Measurements from ENCODE around the gene ALDH18A1. TPM values are rescaled to one million over a fixed set of nuclear protein-coding genes. Genes with fewer than 3 reads are reported as not detected.

The ALDH18A1 gene
- total and polyA plus RNA-seq, 2 experiments from 2014 or later = 92.4 to 121 TPM

GRCh38 chr10:95569368-95569767 lies 87.1 kb downstream of the ALDH18A1 start:
- in situ Hi-C loops (cut with MboI) = no loop called here
- no peak overlapping the region for H3K4me2 ChIP-seq (ENCODE audit: unreplicated experiment)
- peaks cover 17% of the 10 kb centered on the region; the same call in 1 of the 2 replicates for H3K27me3 ChIP-seq (replicated peaks; ENCODE audit: insufficient read depth)
- H3K79me2 ChIP-seq (ENCODE audit: insufficient read depth) = no peaks in the 10 kb centered on the region
- H4K20me1 ChIP-seq (ENCODE audit: insufficient read depth) = no peaks in the 10 kb centered on the region
- H3K9ac ChIP-seq = no peak overlapping the region
- H3K9me2 ChIP-seq (ENCODE audit: insufficient read depth) = no peaks in the 10 kb centered on the region
- peak; percentile 50 for DNase-seq
- no peak overlapping the region for H3K4me3 ChIP-seq
- H3K27ac ChIP-seq = no peak overlapping the region
- no peaks in the 10 kb centered on the region for H3K9me3 ChIP-seq (ENCODE audit: low read depth)
- no peak overlapping the region for H2AFZ ChIP-seq
- no peaks in the 10 kb centered on the region for H3K4me1 ChIP-seq (ENCODE audit: insufficient read depth)
- no peak for TF ChIP-seq EZH2phosphoT487 (IDR thresholded peaks at IDR 0.05; ENCODE audit: insufficient read depth, low read depth)
- no peak for TF ChIP-seq EZH2 (IDR thresholded peaks at IDR 0.05; ENCODE audit: insufficient read depth, poor library complexity, severe bottlenecking)
- H3K36me3 ChIP-seq (ENCODE audit: low read depth) = no peaks in the 10 kb centered on the region
- H3F3A ChIP-seq (ENCODE audit: insufficient read depth) = no peaks in the 10 kb centered on the region

GRCh38 chr10:95567903-95568630 lies 88.4 kb downstream of the ALDH18A1 start:
- no peaks in the 10 kb centered on the region for H3K79me2 ChIP-seq (ENCODE audit: insufficient read depth)
- in situ Hi-C loops (cut with MboI) = no loop called here
- no peak overlapping the region for H3K9ac ChIP-seq
- H3K4me2 ChIP-seq (ENCODE audit: unreplicated experiment) = no peak overlapping the region
- H3K27ac ChIP-seq = no peak overlapping the region
- H3K9me2 ChIP-seq (ENCODE audit: insufficient read depth) = no peaks in the 10 kb centered on the region
- 66 to 67% methylated on average over 5 of the region's 5 CpGs for WGBS, 2 experiments (ENCODE audit: low coverage in 1 of 2, low lambda C conversion rate in 2 of 2, missing lambda C conversion rate in 2 of 2)
- no peaks in the 10 kb centered on the region for H3K9me3 ChIP-seq (ENCODE audit: low read depth)
- peak; percentile 24 for DNase-seq
- no peak overlapping the region for H3K4me3 ChIP-seq
- no peaks in the 10 kb centered on the region for H3K36me3 ChIP-seq (ENCODE audit: low read depth)
- peaks cover 8% of the 10 kb centered on the region; the same call in 1 of the 2 replicates for H3K27me3 ChIP-seq (replicated peaks; ENCODE audit: insufficient read depth)
- no peaks in the 10 kb centered on the region for H3K4me1 ChIP-seq (ENCODE audit: insufficient read depth)
- TF ChIP-seq EZH2phosphoT487 (IDR thresholded peaks at IDR 0.05; ENCODE audit: insufficient read depth, low read depth) (no peak), EZH2 (IDR thresholded peaks at IDR 0.05; ENCODE audit: insufficient read depth, poor library complexity, severe bottlenecking) (no peak)
- H2AFZ ChIP-seq = no peak overlapping the region
- H4K20me1 ChIP-seq (ENCODE audit: insufficient read depth) = no peaks in the 10 kb centered on the region
- no peaks in the 10 kb centered on the region for H3F3A ChIP-seq (ENCODE audit: insufficient read depth)

- Histone ChIP-seq H4K20me1 (ENCODE audit: insufficient read depth) (no peaks in the 10 kb centered on the region), H2AFZ (no peak overlapping the region), H3K9ac (no peak overlapping the region), H3K9me2 (ENCODE audit: insufficient read depth) (no peaks in the 10 kb centered on the region), H3K36me3 (ENCODE audit: low read depth) (no peaks in the 10 kb centered on the region), H3K27me3 (replicated peaks; ENCODE audit: insufficient read depth) (no peaks in the 10 kb centered on the region), H3K79me2 (ENCODE audit: insufficient read depth) (no peaks in the 10 kb centered on the region), H3K27ac (no peak overlapping the region), H3K4me1 (ENCODE audit: insufficient read depth) (no peaks in the 10 kb centered on the region), H3K4me2 (ENCODE audit: unreplicated experiment) (no peak overlapping the region), H3K9me3 (ENCODE audit: low read depth) (no peaks in the 10 kb centered on the region), H3F3A (ENCODE audit: insufficient read depth) (no peaks in the 10 kb centered on the region), H3K4me3 (no peak overlapping the region)
- whole genome bisulfite sequencing, 2 experiments (ENCODE audit: low coverage in 1 of 2, low lambda C conversion rate in 2 of 2, missing lambda C conversion rate in 2 of 2) = 82% methylated on average over 6 of the region's 6 CpGs
- DNase-seq = no peak
- in situ Hi-C loops (cut with MboI) = no loop called here
- TF ChIP-seq EZH2phosphoT487 (IDR thresholded peaks at IDR 0.05; ENCODE audit: insufficient read depth, low read depth) (no peak), EZH2 (IDR thresholded peaks at IDR 0.05; ENCODE audit: insufficient read depth, poor library complexity, severe bottlenecking) (no peak)
These were observed 90.4 kb downstream of the ALDH18A1 start for GRCh38 chr10:95566136-95566535.

DNA sequence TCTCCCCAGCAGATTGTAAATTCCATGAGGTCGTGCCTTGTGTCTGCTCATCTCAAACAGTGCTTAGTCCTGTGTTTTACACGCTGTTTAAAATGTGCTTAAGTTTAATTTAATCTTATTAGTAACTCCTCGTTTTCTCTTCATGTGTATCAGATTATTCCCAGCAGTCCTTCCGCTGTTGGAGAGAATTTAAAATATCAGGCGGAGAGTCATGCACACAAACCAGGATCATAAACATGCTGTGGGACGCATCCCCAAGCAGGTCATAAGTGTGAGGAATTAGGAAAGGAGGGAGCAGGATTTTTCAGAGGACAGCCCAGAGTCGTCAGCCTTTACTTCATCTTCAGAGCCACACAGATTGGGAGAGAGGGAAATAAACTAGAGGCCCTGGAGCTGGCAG lies 91.2 kb downstream of the ALDH18A1 start:
- H3K9ac ChIP-seq = no peak overlapping the region
- H3K27ac ChIP-seq = no peak overlapping the region
- H3K9me3 ChIP-seq (ENCODE audit: low read depth) = no peaks in the 10 kb centered on the region
- H3K4me3 ChIP-seq = no peak overlapping the region
- DNase-seq = no peak
- H3K27me3 ChIP-seq (replicated peaks; ENCODE audit: insufficient read depth) = no peaks in the 10 kb centered on the region
- no peaks in the 10 kb centered on the region for H3K36me3 ChIP-seq (ENCODE audit: low read depth)
- no peaks in the 10 kb centered on the region for H4K20me1 ChIP-seq (ENCODE audit: insufficient read depth)
- TF ChIP-seq EZH2phosphoT487 (IDR thresholded peaks at IDR 0.05; ENCODE audit: insufficient read depth, low read depth) (no peak), EZH2 (IDR thresholded peaks at IDR 0.05; ENCODE audit: insufficient read depth, poor library complexity, severe bottlenecking) (no peak)
- in situ Hi-C loops (cut with MboI) = no loop called here
- H3K4me2 ChIP-seq (ENCODE audit: unreplicated experiment) = no peak overlapping the region
- no peaks in the 10 kb centered on the region for H3K9me2 ChIP-seq (ENCODE audit: insufficient read depth)
- H3K79me2 ChIP-seq (ENCODE audit: insufficient read depth) = no peaks in the 10 kb centered on the region
- no peaks in the 10 kb centered on the region for H3K4me1 ChIP-seq (ENCODE audit: insufficient read depth)
- 69 to 77% methylated on average over 7 of the region's 7 CpGs for WGBS, 2 experiments (ENCODE audit: low coverage in 1 of 2, low lambda C conversion rate in 2 of 2, missing lambda C conversion rate in 2 of 2)
- no peaks in the 10 kb centered on the region for H3F3A ChIP-seq (ENCODE audit: insufficient read depth)
- no peak overlapping the region for H2AFZ ChIP-seq
